COLO668 (cell line): Measurements from ENCODE around the gene SHC1.

Experiments used
- DNase-seq: peaks from one replicate; lab custom pipeline; 2025; ENCODE audit not compliant: unreplicated experiment; lab: John Stamatoyannopoulos, UW

SHC1 gene

GRCh38 chr1:154958681-154959425, 11.7 kb downstream of the SHC1 start:
- no peak for DNase-seq

DNA sequence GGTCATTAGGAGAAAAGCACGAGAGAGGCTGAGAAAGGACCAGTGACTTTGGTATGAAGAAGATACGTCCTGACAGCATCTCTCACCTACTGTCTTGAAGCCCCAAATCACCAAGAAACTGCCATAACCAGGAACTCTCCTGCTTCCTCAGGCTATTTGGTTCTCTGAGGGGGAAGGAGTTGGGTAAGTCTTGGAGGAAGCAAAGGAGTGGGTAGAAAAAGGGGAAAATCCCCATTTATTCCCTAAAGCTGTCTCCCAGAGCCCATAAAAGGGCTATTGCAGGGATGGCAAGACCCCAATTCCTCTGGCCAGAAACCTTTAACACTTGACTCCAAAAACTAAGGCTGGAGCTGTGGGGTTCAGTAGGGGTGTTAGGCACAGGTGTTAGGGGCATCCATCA, 12.5 kb downstream of the SHC1 start:
- no peak for DNase-seq

DNA sequence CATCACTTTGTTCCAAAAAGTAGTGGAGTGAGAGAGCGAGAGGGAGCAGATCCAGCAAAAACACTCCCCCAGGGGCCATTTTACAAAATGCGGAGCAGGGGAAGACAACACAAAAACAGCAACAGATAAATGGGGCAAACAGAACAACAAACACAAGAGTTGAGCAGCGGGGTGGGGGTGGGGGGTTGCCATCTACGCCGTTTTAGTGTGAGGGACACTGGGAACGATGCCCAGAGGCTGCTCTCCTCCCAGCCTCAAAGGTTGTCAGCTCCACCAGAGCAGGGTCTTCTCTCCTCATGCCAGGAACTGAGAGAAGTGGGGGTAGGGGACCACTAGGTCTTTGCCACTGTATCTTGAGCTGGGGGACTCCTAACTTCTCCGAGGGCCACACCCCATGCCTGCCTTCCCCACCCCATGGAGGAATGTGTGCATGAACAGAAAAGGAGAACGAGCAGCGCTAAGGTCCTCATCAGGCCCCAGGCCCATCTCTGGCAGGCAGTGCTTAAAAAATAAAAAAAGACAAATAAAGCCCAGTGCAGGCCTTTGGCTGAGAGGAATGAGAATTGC, 13.4 kb downstream of the SHC1 start:
- DNase-seq = no peak

DNA sequence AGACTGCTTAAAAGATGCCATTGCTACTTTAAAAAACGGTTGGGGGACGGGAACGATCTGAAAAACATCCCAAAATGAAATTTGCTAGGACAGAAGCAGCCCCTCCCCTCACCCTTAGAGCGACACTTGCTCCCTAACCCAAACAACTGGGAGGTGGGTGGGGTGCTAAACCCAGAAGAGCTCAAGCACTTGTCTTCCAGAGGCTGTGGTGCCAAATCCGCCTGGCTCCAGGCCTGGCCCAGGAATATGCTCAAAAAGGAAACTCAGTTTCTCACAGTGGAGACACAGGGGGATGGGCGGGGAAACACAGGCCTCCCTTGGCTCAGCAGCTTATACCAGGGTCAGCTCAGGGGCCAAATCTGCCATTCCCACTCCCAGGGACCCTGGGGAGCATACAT, 14.0 kb downstream of the SHC1 start:
- no peak for DNase-seq

- peak; percentile 75 for DNase-seq
These were observed 14.6 kb downstream of the SHC1 start, which contains the start of gene PBXIP1 for GRCh38 chr1:154955718-154956543. PBXIP1 (minus strand) TSS chr1:154956099; CDS start chr1:154953721, 2,378 bp downstream.

DNA sequence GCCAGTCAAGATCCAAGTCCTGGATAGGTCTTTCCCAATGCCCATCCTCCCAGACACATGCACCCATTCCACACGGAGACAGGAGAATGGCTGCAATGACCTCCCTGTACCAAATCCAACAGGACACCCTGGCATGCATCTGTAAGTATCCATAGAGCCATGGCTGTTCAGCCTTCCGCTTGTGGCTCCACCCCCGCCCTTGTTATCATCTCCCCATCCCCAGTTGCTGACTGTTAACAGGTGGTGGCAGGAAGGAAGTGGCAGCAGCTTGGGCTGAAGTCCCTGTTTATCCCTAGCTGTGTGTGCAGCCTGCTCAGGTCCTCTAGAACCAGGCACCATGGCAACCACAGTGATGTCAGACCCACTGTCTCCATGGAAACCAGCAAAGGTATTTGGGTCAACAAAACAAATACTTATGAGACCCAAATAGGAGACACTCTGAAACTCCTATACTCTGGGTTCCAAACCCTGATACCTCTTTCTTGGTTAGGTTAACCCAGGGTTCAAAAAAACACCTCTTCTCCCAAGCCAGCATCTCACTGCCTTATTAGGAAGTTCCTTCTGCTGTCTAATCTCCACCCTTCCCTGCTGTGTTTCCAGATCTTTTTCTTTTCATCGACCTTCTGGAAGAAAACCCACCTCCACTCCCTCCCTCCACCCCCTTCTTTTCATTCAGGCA, 15.4 kb downstream of the SHC1 start:
- DNase-seq = peak; percentile 81

- DNase-seq = no peak
These were observed 16.0 kb downstream of the SHC1 start for GRCh38 chr1:154954541-154954940.

DNA sequence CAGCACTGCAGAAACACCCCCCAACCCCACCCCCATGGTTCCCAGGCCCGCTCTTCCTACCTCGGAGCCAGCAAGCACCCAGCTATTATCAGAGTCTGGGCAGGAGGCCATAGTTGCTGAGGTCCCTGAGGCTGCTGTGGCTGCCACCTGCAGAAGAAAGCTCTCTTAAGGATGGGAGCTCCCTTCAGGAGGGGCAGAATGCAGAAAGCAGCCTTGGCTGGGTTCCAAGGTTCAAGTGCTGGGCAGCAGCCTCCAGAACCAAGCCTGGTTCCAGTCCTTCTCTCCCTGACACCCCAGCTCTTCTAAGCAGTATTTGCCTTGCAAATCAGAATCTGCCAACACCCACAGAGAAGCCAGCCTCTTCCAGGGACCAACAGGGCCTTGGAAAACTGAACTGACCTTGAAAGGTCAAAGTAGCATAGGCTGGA, 16.9 kb downstream of the SHC1 start:
- no peak for DNase-seq

- DNase-seq = no peak
These were observed 17.9 kb downstream of the SHC1 start for GRCh38 chr1:154952664-154953063.

GRCh38 chr1:154951901-154952657, 18.5 kb downstream of the SHC1 start:
- no peak for DNase-seq

DNA sequence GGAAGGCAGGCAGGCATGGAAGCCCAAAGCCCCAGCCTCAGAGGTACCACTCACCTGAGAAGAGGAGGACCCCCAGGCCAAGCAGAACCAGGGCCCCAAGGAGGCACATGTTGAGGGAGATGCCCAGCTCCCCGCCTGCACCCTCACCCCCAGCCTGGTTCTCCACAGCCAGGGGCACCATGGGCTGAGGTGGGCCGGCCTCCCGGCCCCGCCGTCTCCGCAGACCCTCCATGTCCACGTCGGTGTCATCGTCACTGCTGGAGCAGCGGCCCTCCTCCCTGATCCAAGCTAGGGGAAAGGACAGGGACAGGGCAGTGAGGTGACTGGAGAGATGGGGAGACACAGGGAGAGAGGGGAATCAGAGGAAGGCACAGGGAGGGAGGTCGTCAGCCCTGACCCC, 22.5 kb downstream of the SHC1 start:
- DNase-seq = no peak

GRCh38 chr1:154945962-154946850, 24.3 kb downstream of the SHC1 start:
- no peak for DNase-seq

DNA sequence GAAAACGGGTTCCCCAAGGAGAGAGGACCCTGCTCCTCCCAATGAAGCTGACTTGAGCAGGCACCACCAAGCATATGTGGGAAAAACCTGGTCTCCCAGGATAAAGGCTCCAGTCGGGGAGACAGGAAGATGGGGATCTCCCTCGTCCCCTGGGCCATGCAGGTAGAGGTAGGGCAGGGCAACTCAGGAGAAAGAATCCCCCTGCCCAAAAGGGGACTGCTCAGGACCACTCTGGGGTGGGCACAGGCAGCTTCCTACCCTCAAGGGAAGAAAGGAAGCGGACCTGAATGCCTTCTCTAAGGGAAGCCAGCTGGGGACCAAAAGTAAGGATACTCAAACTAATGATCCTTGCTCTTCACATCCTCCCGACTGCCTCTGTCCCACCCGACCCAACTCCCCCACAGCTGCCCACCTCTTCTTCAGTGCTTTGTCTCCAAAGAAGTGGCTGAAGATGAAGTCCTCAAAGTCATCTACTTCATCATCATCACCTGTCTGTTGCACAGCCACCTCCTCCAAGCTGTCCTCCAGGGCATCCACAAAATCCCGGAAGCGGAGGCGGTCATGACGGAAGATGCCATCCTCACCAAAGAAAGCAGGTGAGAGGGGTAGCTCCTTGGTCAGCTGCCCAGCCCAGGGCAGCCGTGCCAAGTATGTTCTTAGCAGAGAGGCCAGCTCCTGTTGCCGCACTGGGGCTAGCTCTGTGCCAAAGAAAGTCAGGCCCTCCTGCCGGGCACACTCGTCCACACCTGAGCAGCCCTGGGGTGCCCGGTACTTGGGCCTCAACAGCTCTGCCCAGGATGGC, 25.2 kb downstream of the SHC1 start:
- DNase-seq = no peak

GRCh38 chr1:154944401-154945159, 26.0 kb downstream of the SHC1 start:
- no peak for DNase-seq

DNA sequence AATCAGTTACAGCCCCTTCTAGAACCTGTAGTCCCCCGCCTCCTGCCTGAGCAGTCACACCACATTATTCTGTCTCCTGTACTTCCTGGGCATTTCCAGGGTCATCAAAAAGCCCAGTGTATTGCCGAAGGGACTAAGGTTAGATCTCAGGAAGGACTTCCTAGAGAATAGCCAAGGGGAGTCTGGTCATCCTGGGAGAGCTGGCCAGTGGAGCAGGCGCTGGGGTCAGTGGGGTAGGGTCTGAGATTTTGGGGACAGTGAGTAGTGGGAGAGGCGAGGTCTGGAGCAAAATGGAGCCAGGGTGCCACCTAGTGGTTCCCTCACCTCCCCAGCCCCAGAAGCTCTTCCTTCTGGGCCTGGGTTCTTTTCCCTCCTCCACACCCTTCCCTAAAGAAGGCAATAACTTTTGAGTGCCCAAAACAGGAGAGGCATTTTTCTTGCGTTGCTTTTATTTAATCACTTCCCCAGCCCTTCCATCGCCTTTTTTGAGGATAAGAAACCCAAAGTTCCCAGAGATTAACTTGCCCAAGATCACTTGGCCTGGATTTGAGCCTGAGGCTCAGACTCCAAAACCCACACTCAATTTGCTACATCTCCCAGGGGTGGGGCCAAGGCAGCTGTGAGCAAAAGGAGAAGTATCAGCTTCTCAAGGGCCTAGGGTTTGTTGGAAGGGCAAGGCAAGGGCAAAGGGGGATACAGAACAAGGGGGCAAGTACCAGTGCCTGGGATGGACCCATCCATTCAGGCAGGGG, 26.7 kb downstream of the SHC1 start:
- peak; percentile 45 for DNase-seq

DNA sequence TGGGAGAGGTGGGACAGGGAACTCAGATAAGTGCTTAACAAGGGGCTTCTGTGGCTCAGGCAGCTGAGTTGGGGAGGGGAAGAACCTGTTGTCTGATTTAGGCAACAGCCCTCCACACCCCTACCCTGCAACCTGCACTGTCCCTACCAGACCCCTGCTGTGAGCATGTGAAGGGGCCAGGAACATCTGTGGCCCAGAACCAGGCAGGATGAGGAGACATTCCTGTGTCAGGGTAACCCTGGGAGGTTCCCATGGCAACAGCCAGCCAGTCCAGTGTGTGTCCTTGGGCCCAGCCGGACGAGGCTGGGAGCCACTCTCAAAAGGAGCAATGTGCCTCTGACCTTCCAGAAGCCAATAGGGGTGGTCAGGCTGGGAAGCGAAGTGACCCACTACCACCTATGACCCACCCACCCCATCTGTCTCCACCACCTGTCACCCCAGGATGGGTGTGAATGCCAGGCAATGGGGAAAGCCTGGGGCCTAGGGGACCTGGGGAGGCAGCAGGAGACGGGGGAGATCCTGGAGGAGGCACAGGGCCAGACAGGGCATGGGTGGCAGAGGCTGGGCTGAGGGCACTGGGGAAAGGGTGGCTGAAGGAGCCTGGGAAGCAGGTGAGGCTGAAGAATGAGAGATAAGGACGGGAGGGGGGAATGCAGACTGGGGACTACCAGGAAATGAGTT, 29.1 kb downstream of the SHC1 start:
- peak; percentile 32 for DNase-seq
